Measurements from ENCODE around the gene A2M. TPM values are rescaled to one million over a fixed set of nuclear protein-coding genes. Genes with fewer than 3 reads are reported as not detected.

A2M gene
- total and polyA plus RNA-seq, 2 experiments from 2014 or later, result 0.92 TPM; not detected in 1

DNA sequence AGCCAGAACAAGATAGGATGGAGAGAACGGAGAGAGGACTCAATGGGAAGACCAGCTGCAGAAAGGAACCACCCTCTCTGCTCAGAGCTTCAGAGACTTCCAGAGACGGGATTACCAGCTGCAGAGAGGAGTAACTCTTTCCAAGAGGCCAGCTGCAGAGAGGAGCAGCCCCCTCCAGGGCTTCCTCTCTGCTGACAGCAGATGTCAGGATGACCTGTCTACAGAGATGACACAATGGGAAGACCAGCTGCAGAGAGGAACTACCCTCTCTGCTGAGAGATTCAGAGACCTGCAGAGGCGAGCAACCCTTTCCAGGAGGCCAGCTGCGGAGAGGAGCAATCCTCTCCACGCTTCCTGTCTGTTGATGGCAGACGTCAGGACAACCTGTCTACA, 64.6 kb downstream of the A2M start:
- Mint-ChIP-seq H3K4me3 (no peak overlapping the region), H3K4me1 (no peaks in the 10 kb centered on the region), H3K27me3 (ENCODE audit: insufficient read depth, low read depth, poor library complexity) (no peaks in the 10 kb centered on the region), H3K27ac (no peak overlapping the region), H3K36me3 (ENCODE audit: low read depth) (no peaks in the 10 kb centered on the region), H3K9me3 (no peaks in the 10 kb centered on the region; the same call in 2 of the 3 replicates)
- TF ChIP-seq, protein P1, sequence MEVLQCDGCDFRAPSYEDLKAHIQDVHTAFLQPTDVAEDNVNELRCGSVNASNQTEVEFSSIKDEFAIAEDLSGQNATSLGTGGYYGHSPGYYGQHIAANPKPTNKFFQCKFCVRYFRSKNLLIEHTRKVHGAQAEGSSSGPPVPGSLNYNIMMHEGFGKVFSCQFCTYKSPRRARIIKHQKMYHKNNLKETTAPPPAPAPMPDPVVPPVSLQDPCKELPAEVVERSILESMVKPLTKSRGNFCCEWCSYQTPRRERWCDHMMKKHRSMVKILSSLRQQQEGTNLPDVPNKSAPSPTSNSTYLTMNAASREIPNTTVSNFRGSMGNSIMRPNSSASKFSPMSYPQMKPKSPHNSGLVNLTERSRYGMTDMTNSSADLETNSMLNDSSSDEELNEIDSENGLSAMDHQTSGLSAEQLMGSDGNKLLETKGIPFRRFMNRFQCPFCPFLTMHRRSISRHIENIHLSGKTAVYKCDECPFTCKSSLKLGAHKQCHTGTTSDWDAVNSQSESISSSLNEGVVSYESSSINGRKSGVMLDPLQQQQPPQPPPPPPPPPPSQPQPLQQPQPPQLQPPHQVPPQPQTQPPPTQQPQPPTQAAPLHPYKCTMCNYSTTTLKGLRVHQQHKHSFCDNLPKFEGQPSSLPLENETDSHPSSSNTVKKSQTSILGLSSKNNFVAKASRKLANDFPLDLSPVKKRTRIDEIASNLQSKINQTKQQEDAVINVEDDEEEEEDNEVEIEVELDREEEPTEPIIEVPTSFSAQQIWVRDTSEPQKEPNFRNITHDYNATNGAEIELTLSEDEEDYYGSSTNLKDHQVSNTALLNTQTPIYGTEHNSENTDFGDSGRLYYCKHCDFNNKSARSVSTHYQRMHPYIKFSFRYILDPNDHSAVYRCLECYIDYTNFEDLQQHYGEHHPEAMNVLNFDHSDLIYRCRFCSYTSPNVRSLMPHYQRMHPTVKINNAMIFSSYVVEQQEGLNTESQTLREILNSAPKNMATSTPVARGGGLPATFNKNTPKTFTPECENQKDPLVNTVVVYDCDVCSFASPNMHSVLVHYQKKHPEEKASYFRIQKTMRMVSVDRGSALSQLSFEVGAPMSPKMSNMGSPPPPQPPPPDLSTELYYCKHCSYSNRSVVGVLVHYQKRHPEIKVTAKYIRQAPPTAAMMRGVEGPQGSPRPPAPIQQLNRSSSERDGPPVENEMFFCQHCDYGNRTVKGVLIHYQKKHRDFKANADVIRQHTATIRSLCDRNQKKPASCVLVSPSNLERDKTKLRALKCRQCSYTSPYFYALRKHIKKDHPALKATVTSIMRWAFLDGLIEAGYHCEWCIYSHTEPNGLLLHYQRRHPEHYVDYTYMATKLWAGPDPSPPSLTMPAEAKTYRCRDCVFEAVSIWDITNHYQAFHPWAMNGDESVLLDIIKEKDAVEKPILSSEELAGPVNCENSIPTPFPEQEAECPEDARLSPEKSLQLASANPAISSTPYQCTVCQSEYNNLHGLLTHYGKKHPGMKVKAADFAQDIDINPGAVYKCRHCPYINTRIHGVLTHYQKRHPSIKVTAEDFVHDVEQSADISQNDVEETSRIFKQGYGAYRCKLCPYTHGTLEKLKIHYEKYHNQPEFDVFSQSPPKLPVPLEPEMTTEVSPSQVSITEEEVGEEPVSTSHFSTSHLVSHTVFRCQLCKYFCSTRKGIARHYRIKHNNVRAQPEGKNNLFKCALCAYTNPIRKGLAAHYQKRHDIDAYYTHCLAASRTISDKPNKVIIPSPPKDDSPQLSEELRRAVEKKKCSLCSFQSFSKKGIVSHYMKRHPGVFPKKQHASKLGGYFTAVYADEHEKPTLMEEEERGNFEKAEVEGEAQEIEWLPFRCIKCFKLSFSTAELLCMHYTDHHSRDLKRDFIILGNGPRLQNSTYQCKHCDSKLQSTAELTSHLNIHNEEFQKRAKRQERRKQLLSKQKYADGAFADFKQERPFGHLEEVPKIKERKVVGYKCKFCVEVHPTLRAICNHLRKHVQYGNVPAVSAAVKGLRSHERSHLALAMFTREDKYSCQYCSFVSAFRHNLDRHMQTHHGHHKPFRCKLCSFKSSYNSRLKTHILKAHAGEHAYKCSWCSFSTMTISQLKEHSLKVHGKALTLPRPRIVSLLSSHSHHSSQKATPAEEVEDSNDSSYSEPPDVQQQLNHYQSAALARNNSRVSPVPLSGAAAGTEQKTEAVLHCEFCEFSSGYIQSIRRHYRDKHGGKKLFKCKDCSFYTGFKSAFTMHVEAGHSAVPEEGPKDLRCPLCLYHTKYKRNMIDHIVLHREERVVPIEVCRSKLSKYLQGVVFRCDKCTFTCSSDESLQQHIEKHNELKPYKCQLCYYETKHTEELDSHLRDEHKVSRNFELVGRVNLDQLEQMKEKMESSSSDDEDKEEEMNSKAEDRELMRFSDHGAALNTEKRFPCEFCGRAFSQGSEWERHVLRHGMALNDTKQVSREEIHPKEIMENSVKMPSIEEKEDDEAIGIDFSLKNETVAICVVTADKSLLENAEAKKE (CRISPR knock-in tag; IDR thresholded peaks at IDR 0.05), result no peak
- no peak for TF ChIP-seq CREB1 (CRISPR knock-in tag; IDR thresholded peaks at IDR 0.05; ENCODE audit: low read depth)
- TF ChIP-seq, protein P2, sequence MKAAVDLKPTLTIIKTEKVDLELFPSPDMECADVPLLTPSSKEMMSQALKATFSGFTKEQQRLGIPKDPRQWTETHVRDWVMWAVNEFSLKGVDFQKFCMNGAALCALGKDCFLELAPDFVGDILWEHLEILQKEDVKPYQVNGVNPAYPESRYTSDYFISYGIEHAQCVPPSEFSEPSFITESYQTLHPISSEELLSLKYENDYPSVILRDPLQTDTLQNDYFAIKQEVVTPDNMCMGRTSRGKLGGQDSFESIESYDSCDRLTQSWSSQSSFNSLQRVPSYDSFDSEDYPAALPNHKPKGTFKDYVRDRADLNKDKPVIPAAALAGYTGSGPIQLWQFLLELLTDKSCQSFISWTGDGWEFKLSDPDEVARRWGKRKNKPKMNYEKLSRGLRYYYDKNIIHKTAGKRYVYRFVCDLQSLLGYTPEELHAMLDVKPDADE (IDR thresholded peaks at IDR 0.05), result no peak
- TF ChIP-seq CTCF (conservative IDR thresholded peaks at IDR 0.05; ENCODE audit: low read depth in 2 of 2), result no peak
- TF ChIP-seq REST (IDR thresholded peaks at IDR 0.05; ENCODE audit: unreplicated experiment), result no peak
- H3K4me1 ChIP-seq (ENCODE audit: insufficient read depth), result no peaks in the 10 kb centered on the region
- H3K9me2 ChIP-seq (ENCODE audit: insufficient read depth), result no peaks in the 10 kb centered on the region
- H3K79me2 ChIP-seq (replicated peaks; ENCODE audit: insufficient read depth), result no peaks in the 10 kb centered on the region
- H3F3A ChIP-seq (replicated peaks; ENCODE audit: low read depth), result no peaks in the 10 kb centered on the region; the same call in 1 of the 2 replicates
- H3K36me3 ChIP-seq (ENCODE audit: insufficient read depth), result no peaks in the 10 kb centered on the region
- H3K4me3 ChIP-seq, result no peak overlapping the region
- ATAC-seq (no peak), DNase-seq (ENCODE audit: low spot score) (no peak)
- H4K20me1 ChIP-seq (replicated peaks; ENCODE audit: insufficient read depth), result no peaks in the 10 kb centered on the region
- H2AFZ ChIP-seq, result no peak overlapping the region
- no peak overlapping the region for H3K27ac ChIP-seq (ENCODE audit: low read depth)
- H3K27me3 ChIP-seq (ENCODE audit: insufficient read depth), result no peaks in the 10 kb centered on the region
- H3K4me2 ChIP-seq, result no peak overlapping the region

Measured in GM23338 (cell line).